Neutrophil (primary cell): ENCODE data around the gene TEX38.

ENCODE experiments used
- H3K27ac ChIP-seq: fragments of 200-600 bp; sonication (generic); 2 replicates; pipeline ENCODE4 v1.5.1; 2016; ENCODE audit warnings: mild to moderate bottlenecking, moderate library complexity
- H3K27me3 ChIP-seq: fragments of 200-600 bp; sonication (generic); 2 replicates; pipeline ENCODE4 v1.6.0; 2016; ENCODE audit warnings: mild to moderate bottlenecking
- H3K36me3 ChIP-seq: fragments of 200-600 bp; sonication (generic); 2 replicates; pipeline ENCODE4 v1.5.1; 2017
- H3K4me1 ChIP-seq, 2 experiments: fragments of 200-600 bp in 1 of 2; sonication (generic) in 1 of 2; 1 replicate in 1 of 2; 2 replicates in 1 of 2; pipeline versions ENCODE4 v1.5.1 to v1.6.1; 2013 to 2016; ENCODE audit warnings: low read depth in 1 of 2, low read length in 1 of 2, mild to moderate bottlenecking in 1 of 2, moderate library complexity in 1 of 2; ENCODE audit not compliant: control insufficient read depth in 1 of 2, insufficient read depth in 1 of 2
- H3K4me3 ChIP-seq, 2 experiments: fragments of 200-600 bp in 1 of 2; sonication (generic) in 1 of 2; 1 replicate in 1 of 2; 2 replicates in 1 of 2; pipeline ENCODE4 v1.5.1; 2013 to 2016; ENCODE audit warnings: low read depth in 1 of 2, low read length in 1 of 2, mild to moderate bottlenecking in 1 of 2, moderate library complexity in 1 of 2
- H3K9me3 ChIP-seq: fragments of 200-600 bp; sonication (generic); 2 replicates; pipeline ENCODE4 v1.5.1; 2016
- TF ChIP-seq, protein P1 (sequence below): fragments of 200-600 bp; sonication (generic); IDR thresholded peaks from 2 replicates; pipeline ENCODE4 v1.5.1; 2016; ENCODE audit warnings: antibody characterized with exemption

Gene TEX38

DNA sequence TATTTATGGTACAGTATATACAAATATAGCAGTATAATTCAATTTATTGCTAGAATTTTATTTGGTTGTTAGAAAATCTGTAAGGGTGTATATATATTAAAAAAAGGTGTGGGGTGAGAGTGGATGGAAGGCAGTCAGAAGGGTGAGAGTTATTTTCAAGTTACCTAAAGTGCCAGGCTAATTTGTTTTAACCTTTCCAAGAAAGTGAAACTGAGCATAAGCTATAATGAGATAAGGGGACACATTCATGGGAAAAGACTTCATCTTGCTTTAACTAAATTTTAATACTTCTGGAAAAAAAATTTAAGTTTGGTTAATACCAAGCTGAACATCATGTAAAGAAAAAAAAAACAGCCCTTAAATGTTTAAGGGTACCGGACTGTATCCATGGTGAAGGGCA, 4.9 kb downstream of the TEX38 start:
- Histone ChIP-seq H3K4me1 (no peaks in the 10 kb centered on the region), H3K9me3 (no peaks in the 10 kb centered on the region), H3K27me3 (no peaks in the 10 kb centered on the region), H3K36me3 (peaks cover 83% of the 10 kb centered on the region), H3K27ac (no peak overlapping the region), H3K4me3 (no peak overlapping the region)
- TF ChIP-seq, protein P1, sequence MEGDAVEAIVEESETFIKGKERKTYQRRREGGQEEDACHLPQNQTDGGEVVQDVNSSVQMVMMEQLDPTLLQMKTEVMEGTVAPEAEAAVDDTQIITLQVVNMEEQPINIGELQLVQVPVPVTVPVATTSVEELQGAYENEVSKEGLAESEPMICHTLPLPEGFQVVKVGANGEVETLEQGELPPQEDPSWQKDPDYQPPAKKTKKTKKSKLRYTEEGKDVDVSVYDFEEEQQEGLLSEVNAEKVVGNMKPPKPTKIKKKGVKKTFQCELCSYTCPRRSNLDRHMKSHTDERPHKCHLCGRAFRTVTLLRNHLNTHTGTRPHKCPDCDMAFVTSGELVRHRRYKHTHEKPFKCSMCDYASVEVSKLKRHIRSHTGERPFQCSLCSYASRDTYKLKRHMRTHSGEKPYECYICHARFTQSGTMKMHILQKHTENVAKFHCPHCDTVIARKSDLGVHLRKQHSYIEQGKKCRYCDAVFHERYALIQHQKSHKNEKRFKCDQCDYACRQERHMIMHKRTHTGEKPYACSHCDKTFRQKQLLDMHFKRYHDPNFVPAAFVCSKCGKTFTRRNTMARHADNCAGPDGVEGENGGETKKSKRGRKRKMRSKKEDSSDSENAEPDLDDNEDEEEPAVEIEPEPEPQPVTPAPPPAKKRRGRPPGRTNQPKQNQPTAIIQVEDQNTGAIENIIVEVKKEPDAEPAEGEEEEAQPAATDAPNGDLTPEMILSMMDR = no peak

DNA sequence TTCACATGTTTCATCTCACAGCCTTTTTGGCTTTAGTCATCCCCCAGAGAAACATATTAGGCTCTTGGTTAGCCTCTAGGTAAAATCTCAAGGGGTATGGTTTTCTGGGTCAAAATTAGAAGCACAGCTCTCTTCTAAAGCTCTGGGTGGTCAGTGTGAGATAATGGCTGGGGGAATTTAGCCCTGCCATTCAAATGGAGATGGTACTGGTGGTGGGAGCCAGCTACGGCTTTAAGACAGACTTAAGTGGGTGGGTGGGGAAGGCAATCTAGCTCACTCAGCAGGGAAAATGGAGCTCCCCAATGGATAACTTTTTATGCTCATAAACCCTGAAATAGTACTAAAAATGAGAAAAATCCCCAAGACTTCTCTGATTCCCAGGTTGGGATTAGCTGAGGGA, 5.7 kb downstream of the TEX38 start:
- Histone ChIP-seq H3K36me3 (peaks cover 91% of the 10 kb centered on the region), H3K9me3 (no peaks in the 10 kb centered on the region), H3K4me3 (no peak overlapping the region), H3K27me3 (no peaks in the 10 kb centered on the region), H3K27ac (no peak overlapping the region), H3K4me1 (no peaks in the 10 kb centered on the region)
- TF ChIP-seq, protein P1 = no peak

DNA sequence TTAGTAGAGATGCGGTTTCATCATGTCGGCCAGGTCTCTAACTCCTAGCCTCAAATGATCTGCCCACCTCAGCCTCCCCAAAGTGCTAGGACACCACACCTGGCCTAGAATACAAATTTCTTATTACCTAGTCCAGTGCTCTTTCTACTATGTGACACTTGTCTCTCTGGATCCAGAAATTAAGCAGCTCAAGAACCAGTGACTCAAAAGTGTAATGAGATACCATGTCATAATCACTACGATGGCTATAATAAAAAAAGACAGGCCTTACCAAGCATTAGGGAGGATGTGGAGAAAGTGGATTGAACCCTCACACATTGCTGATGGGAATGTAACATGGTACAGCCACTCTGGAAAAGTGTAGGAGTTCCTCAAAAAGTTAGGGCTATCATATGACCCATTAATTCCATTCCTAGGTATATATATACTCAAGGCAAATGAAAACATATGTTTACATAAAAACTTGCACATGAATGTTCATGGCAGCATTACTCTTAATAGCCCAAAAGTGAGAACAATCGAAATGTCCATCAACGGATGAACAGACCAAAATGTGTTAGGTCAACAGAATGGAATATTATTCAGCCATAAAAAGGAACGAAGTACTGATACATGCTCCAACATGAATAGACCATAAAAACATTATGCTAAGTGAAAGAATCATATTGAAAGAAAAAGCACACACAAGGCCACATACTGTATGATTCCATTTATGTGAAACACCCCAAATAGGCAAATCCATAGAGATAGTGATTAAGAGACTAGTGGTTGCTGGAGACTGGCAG, 8.3 kb downstream of the TEX38 start:
- no peaks in the 10 kb centered on the region for H3K27me3 ChIP-seq
- TF ChIP-seq, protein P1 = no peak
- H3K4me3 ChIP-seq = no peak overlapping the region
- H3K27ac ChIP-seq = no peak overlapping the region
- no peaks in the 10 kb centered on the region for H3K9me3 ChIP-seq
- H3K36me3 ChIP-seq = peaks cover 95% of the 10 kb centered on the region
- H3K4me1 ChIP-seq = no peaks in the 10 kb centered on the region

DNA sequence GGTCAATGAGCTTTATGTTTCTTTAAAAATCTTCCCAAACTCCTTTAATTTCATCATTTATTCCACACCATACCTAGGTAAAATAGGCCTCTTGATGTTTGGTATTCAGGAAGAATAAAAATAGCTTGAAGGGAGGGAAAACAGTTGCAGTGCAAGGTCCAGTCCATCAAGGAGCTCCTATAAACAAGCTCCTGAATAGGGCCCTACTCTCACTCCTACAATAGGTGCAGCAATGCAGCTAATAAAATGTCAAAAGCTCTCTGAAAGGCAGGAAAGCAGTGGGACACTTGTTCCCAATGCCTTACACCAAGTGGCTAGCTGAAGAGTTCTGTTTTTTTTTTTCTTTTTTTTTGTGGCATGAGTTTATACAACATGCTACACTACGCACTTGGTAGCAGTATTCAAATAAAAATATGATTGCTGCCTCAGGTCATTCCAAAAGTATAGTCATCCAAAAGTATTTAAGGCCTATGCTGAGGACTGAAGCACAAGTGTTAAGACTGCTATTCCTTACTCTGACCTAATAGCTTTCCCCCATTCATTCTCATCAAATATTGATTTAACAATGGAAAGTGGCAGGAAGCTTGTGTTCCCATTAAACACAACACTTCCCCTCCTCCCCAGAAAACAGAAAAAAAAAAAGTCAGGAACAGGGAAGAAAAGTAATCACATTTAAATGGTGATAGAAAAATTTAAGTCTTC, 9.8 kb downstream of the TEX38 start:
- H3K27ac ChIP-seq = no peak overlapping the region
- TF ChIP-seq, protein P1 = no peak
- no peaks in the 10 kb centered on the region for H3K9me3 ChIP-seq
- no peaks in the 10 kb centered on the region for H3K4me1 ChIP-seq
- peaks cover 97% of the 10 kb centered on the region for H3K36me3 ChIP-seq
- H3K4me3 ChIP-seq = no peak overlapping the region
- no peaks in the 10 kb centered on the region for H3K27me3 ChIP-seq

DNA sequence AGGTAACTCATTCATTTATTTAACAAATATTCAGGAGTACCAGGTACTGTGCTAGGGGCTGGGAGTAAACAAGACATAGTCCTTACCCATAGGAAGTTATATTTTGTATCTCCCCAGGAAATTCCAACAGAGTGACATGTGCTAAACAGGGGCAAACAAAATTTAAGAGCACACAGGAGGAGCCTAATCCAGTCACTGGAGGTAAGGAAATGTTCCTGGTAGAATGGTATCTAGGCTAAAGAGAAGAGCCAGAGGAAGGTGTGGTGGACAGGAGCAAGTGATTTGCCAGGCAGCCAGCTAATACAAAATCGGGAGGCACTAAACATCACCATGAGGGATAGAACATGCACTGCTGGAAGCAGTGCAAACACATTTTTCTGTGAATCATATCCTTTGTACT, 10.4 kb downstream of the TEX38 start:
- peaks cover 97% of the 10 kb centered on the region for H3K36me3 ChIP-seq
- TF ChIP-seq, protein P1 = no peak
- H3K4me1 ChIP-seq = no peaks in the 10 kb centered on the region
- H3K4me3 ChIP-seq = no peak overlapping the region
- no peaks in the 10 kb centered on the region for H3K27me3 ChIP-seq
- H3K9me3 ChIP-seq = no peaks in the 10 kb centered on the region
- no peak overlapping the region for H3K27ac ChIP-seq
